HG03460 (cell line): Measurements from ENCODE around the gene LRRC55.
"Not testable (repeated sequence)": the region's sequence is repeated elsewhere in the genome, so short reads cannot be mapped to it uniquely, and the experiment has no call there.

Experiments used
- ATAC-seq: cut with Tn5 transposase; IDR thresholded peaks from one replicate; pipeline ENCODE4 v1.9.1; 2021; ENCODE audit not compliant: unreplicated experiment

LRRC55 gene

DNA sequence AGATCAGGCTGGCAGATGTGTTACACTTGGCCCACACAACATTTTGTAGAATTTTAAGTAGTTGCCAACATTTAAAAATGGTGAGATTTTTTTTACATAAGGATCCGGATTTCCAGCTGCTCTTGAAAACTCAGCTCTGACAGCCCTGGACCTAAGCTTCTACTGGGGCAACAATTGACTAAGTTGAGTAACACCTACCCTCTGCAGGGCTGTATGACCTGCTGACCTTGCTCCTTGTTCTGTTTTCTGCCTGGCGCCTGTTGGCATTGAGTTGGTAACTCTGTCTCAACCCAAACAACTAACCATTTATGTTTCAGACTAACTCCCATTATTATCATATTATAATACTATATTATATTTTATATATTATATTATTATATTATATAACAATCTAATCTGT, 21.1 kb upstream of the LRRC55 start:
- no peak for ATAC-seq

DNA sequence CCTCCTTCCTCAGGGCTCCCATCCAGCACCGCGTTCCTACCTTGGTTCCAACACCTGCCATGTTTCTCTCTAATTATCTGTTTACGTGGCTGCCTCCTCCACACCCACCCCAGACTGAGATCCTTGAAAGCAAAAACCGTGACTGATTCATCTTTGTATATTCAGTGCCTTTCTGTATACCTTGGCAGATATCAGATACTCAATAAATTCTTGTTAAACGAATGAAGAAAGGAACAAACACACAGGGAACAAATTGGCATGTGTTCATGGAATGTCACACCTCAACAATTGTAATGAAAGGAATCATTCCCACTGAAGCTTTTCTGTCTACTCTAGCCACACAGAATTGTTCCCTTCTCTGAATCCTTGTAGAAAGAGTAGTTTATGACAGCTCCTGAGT, 20.4 kb upstream of the LRRC55 start:
- ATAC-seq = no peak

DNA sequence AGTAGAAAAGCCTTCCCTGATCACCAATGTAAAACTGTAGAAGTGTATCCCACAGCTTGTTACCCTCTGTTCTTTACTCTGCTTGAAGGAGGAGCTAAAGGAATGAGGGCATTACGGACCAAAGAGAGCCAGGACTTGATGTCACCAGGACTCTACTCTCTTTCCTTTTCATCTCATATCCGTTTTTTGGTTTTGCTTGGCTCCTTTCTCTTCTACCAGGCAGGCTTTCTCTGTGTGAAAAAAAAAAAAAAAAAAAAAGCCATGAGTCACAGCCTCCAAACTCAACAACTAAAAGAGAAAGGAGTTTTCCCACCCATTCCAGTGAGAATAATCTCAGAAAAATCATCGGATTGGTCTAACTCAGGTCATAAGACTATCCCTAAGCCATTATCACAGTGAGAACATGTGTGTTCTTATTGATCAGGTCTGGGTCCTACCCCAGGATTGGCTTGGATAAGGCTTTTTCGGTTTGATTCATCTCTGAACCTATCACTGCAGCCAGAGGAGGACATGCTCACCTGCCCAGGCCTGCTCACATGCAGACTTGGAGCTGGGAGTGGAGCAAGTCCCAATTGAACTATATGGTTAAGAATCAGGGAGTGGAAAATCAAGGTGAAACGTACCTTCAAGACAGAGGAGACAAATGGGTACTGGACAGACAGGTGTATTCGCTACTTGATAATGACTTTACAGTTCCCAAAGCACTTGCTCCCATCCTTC, 19.4 kb upstream of the LRRC55 start:
- ATAC-seq = no peak

DNA sequence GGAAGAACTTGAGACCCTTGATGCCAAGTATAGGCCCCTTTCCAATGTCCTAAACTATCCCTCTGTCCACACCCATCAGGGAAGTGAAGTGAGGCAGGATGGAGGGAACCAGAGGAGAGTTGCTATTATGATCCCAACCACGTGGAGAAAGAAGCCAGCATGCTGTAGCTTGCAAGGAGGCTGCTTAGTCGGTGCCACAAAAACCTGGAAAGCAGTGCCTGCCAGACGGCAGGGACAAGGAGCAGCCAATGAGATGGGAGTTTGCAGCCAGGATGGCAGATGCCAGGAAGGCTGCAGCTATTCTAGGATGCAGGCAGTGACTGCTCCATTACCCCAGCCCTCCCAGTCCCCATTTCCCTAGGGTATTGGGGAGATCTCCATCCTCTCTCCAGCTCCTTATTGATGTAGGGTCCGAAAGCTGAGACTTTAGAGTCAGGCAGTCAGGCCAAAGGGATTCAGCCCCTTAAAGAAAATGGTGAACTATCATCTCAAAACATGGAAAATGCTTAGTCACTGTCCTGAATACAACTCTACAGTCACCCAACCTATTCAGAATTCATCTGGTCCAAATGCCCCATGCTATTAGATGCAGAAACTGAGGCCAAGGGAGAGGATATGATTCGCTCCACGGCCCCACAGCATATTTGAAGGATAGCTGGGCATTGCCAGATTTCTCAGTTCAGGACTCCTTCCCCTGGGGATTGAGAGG, 18.4 kb upstream of the LRRC55 start:
- ATAC-seq = no peak

DNA sequence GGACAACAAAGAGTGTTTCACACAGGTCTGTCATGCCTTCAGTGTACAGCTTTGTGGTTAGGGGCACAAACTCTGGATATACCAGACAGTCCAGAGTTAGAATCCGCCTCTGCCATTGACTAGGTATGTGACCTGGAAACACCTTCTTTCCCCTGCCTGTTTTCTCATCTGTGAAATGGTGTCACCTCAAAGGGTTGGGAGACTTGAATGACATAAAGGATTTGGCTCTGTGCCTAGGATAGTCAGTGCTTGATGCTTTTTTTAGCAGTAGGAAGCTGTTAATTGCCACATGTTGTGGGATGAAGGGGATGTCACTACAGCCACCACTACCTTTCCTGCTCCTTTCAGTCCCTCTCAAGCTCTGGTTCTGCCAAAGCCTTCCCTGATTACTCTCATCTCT, 17.4 kb upstream of the LRRC55 start:
- ATAC-seq = no peak

DNA sequence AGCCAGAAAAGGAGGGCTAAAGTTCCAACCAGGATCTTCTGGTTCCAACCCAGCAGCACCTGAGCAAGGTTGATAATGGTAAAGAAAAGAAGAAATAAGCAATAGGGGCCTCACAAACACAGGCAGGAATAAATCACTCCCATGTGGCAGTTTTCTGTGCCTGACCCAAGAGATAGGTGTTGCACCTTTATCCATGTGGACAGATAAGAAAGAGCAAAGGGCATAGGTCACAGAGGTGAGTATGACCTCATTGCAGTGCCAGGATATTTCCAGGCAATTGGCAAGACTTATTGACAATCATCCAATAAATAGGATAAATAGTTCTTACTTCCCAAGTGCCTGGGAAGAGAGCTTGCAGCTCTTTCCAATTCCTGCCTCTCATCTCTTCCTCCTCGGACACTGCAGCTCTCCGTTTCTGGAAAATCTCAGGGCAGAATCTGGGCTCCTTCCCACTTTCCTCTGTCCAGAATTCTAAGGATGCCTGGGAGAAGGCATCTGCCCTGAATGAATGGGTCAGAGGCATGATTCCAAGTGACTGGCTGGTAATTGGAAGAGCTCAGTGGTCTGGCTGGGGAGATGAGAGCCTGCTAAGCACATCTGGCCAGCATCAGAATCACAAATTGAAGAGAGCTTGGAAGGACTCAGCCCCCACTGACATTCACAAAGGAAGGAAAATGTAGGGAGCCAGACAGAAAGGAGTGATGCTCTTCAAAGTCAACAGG, 14.5 kb upstream of the LRRC55 start:
- ATAC-seq = no peak

DNA sequence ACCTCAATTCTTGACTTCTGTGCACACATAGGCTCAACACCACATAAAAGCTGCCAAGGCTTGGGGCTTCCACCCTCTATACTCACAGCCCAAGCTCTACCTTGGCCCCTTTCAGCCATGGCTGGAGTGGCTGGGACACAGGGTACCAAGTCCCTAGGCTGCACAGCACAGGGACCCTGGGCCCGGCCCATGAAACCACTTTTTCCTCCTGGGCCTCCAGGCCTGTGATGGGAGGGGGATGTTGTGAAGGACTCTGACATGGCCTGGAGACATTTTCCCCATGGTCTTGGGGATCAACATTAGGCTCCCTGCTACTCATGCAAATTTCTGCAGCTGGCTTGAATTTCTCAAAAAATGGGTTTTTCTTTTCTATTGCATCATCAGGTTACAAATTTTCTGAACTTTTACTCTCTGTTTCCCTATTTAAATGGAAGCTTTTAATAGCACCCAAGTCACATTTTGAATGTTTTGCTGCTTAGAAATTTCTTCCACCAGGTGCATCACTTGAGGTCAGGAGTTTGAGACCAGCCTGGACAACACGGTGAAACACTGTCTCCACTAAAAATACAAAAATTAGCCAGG, 11.9 kb upstream of the LRRC55 start:
- not testable (repeated sequence) for ATAC-seq

DNA sequence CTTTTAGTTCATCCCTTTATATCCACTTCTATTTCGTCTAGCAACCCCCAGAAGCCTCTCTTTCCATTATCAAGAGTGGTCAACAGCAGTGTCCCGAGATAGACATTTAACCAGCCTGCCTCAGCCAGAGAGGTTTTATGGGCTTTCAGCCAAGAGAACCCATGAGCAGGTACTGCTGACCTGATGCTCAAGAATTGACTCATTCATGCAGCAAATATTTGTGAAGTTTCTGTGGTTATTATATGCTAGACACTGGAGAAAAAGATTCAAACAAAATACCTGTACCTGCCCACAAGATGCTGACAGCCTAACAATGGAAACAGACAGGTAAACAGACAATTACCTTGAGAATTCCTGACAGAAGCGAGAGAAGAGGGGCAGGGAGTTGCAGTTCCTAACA, 9.7 kb upstream of the LRRC55 start:
- ATAC-seq = no peak

DNA sequence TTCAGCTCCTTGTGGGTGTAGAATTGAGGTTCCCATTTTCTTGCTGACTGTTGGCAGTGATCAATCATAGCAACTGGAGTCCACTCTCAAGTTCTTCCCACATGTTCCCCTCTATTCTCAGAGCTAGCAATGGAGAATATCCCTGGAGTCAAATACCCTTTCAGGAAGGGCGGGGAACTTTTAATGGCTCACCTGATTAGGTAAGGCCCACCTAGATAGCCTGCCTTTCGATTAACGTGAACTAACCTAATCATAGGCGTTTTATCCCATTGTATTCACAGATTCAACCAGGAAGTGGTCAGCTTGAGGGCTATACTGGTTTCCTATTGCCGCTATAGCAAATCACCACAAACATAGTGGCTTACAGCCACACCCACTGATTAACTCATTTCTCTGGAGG, 7.1 kb upstream of the LRRC55 start:
- ATAC-seq = no peak

DNA sequence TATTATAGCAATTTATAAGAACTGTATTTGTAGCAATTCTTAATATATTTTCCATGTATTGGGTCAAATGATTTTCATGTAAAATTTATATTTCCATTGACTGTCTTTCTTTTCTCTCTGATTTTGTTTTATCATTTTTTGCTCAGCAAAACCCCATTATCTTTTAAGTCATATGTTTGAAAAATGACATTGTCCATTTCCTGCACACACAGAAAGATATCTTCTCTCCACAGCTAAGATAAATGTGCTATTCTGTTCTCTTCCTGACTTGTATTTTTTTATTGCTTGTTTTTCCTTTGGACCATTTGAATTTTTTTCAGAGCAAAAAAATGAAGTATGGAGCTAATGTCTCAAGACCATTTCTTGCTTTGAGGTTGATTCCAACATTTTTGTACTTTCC, 6.3 kb upstream of the LRRC55 start:
- ATAC-seq = no peak

DNA sequence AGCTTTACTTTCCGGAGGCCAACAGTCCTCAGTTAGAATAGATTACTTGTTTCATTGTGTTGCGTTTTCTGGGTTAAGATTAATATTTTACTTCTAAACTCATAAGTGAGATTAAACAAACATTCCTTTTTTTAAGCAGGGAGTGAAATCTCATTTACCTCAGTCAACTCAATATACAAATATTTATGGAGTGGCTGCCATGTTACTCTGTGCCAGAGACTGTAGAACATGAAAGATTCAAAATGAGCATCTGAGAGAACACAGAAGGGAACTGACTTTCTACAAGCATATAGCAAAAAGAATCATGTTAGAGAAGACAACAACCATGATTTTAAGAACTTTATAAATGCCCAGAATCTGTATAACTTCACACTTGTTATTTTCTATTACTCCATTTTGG, 3.4 kb upstream of the LRRC55 start:
- ATAC-seq = no peak

DNA sequence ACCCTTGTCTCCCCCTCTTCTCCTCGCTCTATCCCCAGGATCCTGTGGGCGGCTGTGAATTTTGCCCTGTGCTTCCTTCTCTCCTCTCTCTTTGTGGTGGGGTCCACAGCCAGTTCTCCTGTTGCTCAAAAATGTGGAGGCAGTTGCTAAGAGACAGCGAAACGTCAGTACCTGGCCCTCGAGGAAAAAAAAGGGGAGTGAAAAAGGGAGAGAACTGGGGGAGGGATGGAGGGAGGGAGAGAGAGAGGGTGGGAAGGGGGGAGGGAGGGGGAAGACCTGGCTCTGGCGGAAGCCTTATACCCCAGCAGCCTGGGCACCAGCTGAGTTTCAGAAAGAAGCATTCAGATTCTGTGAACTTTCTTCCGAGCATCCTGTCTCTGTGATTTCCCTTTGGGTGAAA, 2.1 kb upstream of the LRRC55 start:
- ATAC-seq = no peak

DNA sequence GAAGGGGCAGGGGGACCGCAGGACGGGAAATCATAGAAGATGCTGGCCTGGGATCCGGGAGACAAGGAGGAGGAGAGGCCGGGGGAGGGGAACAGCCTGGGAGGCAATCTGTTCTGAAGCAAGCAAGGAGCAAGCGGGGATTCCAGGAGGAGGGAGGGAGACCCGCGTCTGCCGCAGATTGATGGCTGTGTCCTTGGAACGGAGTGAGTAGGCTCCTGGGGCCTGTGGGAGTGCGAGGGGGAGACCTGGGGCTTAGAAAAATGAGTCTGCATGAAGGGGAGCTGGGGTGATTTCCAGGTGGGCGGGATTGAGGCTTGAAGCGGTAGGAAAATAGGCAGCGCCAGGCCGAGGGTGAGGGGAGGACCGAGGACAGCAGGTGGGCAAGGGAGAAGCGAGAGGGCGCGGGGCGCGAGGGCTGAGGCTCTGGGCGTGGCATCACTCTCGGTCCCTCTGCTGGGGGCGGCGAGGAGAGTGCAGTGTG, 1.6 kb upstream of the LRRC55 start:
- no peak for ATAC-seq

DNA sequence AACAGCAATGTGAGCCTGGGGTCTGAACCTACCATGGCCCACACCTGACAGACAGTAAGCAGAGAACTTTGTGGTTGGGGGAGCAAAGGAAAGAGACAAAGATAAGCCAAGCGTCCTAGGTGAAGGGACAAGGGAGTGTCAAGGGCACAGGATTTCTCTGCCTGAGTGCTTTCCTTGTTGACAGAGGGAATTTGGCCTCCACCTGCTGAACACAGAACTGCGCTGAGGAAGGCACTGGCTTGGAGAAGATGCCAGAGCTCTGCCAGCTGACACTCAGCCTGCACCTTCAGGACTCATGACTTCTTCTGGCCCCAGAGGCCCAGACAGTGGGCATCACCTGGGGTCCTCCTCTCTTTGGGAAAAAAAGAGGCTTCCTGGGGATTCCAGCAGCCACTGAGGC, 789 bp upstream of the LRRC55 start:
- ATAC-seq = no peak

DNA sequence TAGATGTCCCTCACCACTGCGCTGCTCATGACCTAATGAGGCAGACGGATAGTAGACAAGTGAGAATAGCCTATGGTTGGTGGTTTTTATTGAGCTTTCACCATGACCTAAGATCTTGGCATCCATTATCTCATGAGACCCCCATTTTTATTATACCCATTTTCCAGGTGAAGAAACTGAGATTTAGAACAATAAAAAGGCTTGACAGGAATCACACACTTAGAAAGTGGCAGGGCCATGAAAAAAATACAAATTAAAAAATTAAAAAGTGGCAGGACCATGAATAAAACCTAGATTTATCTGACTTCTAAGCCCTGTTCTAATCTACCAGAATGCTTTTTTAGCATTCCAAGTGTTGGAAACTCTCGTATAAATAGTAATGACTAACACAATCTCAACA, 1.1 kb downstream of the LRRC55 start:
- no peak for ATAC-seq

DNA sequence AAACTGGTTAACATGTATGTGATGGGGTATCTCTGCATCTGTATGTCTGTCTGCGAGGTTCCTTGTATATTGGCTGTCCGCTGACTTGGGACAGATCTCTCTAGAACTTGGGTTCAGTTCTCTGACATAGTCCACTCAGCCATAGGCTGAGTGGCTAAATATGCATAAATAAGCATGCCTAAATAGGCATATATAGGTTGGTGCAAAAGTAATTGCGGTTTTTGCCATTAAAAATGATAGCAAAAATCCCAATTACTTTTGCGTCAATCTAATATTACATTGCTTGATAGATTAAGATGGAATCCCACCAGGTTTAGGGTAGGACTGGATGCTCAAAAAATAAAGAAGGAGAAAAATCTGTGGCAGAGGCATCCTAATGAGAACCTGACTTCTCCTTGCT, 8.8 kb downstream of the LRRC55 start:
- ATAC-seq = no peak

DNA sequence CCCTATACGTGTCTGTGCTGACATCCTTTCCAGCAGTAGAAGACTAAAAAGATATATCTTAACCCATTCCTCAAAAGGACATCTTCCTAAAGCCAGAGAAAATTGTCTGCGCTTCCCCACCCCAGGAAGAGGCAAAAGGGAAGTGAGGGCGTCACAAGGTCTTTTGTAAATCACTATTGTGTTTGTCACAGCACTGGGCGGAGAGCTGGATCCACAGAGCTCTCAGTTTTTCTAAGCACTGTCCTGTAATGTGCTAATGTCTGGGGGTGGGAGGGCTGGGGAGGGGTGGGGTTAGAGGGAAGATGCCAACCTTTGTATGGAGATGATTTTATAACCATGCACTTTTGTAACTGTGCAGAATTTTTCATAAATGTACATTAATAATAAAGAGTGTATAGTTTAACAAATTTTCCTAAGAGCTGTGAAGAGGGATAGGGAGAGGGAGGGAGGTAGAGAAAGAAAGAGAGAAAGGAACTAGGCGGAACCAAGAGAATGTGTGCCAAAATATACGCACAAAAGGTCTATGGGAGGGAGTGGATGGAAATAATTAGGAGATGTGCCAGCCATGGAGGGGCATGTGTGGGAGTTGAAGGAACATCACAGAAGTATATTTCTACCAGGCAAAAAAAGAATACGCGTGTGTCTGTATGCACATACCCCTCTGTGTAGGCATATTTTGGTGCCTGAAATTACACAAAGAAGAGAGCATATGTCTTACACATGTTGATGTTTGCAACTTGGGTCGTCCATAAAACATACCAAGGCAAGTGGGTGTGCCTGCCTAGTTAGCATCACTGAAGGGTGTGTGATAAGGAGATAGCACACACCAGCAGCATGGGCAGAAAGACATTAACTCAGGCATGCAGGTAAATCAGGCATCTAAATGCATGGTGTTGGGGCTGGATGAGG, 9.8 kb downstream of the LRRC55 start:
- no peak for ATAC-seq

DNA sequence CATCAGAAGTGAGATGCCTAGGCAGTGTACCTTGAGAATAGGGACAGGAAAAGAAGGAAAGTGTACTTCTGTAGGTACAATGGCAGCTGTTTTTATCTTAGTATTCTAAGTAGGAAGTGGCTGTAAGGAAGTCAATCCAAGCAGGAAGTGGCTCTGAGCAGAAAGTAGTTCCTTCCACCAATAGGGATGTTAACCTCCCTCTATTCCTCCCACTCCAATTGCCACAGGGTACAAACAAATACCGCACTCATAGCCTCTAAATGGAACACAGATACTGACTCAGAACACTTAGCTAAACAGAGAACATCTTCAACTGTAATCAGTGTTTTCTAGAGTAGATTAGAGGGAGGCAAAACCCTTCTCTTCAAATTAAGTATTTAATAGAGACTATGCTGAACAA, 10.6 kb downstream of the LRRC55 start:
- ATAC-seq = no peak

DNA sequence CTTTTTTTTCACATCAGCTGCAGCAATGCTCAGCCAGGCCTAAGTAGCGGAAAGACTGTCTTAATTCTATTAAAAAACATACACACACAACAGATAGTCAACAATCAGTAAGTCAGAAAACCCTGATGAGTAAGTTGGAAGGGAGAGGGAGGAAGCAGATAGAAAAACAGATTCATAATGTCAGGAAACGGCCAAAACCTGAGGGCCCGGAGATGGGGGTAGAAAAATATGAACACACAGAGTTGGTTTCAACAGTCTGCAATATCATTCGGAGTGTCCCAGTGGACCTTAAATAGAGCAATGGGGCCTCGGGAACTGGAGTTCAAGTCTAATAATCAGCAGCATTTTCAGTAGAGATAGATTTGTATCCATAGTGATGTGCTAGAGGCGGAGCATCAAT, 14.8 kb downstream of the LRRC55 start:
- ATAC-seq = no peak

DNA sequence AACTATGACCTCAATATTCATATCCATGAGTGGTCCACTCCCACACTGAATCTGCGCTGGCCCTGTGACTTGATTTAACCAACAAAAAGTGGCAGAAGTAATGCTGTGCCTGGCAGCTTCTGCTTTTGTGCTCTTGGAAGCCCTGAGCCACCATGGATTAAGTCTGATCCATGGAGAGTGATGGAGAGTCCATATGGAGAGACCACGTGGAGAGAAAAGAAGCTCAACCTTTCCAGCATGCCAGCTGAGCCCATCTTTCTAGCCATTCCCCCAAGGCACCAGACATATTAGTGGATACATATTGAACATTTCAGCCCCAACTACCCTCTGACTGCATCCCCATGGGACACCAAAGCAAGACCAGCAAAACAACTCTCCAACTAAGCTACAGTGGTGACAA, 16.0 kb downstream of the LRRC55 start:
- ATAC-seq = no peak

DNA sequence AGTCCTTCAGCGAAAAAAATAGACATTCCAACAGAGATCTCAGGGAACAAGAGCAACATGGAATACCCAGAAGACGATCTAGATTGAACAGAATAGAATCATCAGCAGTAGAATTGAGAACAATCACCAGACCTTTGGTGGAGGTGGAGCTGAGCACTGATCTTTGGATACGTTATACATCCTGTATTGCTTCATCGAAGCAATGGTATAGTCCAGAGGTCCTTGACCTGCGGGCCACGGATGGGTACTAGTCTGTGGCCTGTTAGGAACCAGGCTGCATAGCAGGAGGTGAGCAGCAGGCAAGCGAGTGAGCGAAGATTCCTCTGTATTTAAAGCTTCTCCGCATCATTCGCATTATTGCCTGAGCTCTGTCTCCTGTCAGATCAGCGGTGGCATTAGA, 17.6 kb downstream of the LRRC55 start:
- ATAC-seq = no peak
